Activated gamma-delta T cell treated with anti-CD3 and anti-CD28 coated beads, Interleukin-2, amount 50 U/mL, for 16 hours (primary cell): ENCODE results near the gene DENND4C.
"Not testable (repeated sequence)": the region's sequence is repeated elsewhere in the genome, so short reads cannot be mapped to it uniquely, and the experiment has no call there.

ENCODE experiments used
- DNase-seq: peaks from one replicate; pipeline ENCODE4 v3.0.0-alpha.2; 2020; ENCODE audit warnings: low read depth

Gene DENND4C

GRCh38 chr9:19224563-19224962, 5.9 kb upstream of the DENND4C start:
- DNase-seq = no peak

- peak; percentile 46 for DNase-seq
These were observed 718 bp upstream of the DENND4C start for GRCh38 chr9:19229595-19230354.

GRCh38 chr9:19231126-19231903, 822 bp downstream of the DENND4C start:
- no peak for DNase-seq

GRCh38 chr9:19231904-19232822, 1.7 kb downstream of the DENND4C start:
- no peak for DNase-seq

- DNase-seq = no peak
These were observed 2.3 kb downstream of the DENND4C start for GRCh38 chr9:19232823-19233194.

- DNase-seq = no peak
These were observed 2.9 kb downstream of the DENND4C start for GRCh38 chr9:19233344-19233743.

- no peak for DNase-seq
These were observed 9.5 kb downstream of the DENND4C start for GRCh38 chr9:19239955-19240354.

GRCh38 chr9:19241728-19242127, 11.2 kb downstream of the DENND4C start:
- DNase-seq = no peak

GRCh38 chr9:19243366-19244033, 13.0 kb downstream of the DENND4C start:
- DNase-seq = no peak

- no peak for DNase-seq
These were observed 16.4 kb downstream of the DENND4C start for GRCh38 chr9:19246891-19247290.

- DNase-seq = no peak
These were observed 16.9 kb downstream of the DENND4C start for GRCh38 chr9:19247420-19247819.

GRCh38 chr9:19250346-19250745, 19.9 kb downstream of the DENND4C start:
- DNase-seq = not testable (repeated sequence)

- not testable (repeated sequence) for DNase-seq
These were observed 20.7 kb downstream of the DENND4C start for GRCh38 chr9:19251203-19251602.

GRCh38 chr9:19251622-19252021, 21.1 kb downstream of the DENND4C start:
- not testable (repeated sequence) for DNase-seq

- no peak for DNase-seq
These were observed 21.8 kb downstream of the DENND4C start for GRCh38 chr9:19252174-19252884.

- DNase-seq = no peak
These were observed 22.4 kb downstream of the DENND4C start for GRCh38 chr9:19252885-19253219.

GRCh38 chr9:19255112-19255511, 24.6 kb downstream of the DENND4C start:
- no peak for DNase-seq

GRCh38 chr9:19255821-19256220, 25.3 kb downstream of the DENND4C start:
- no peak for DNase-seq

GRCh38 chr9:19259665-19260255, 29.3 kb downstream of the DENND4C start:
- DNase-seq = not testable (repeated sequence)

- DNase-seq = not testable (repeated sequence)
These were observed 35.1 kb downstream of the DENND4C start for GRCh38 chr9:19265602-19266001.
